D721Med (cell line): ENCODE data around the gene DLX5.

ENCODE experiments used
- DNase-seq: peaks from one replicate; pipeline ENCODE4 v3.0.0; 2011; ENCODE audit warnings: low spot score; ENCODE audit not compliant: insufficient read length
- FAIRE-seq: peaks from 2 replicates; lab custom pipeline; 2011; peaks lifted over from hg19 to GRCh38; lab: Jason Lieb, UNC
- CTCF ChIP-seq: IDR thresholded peaks from 2 replicates; pipeline ENCODE4 v1.5.1; 2012; ENCODE audit warnings: mild to moderate bottlenecking, control low read depth; ENCODE audit not compliant: insufficient read depth; ENCODE audit errors: missing control alignments

The DLX5 gene

GRCh38 chr7:96991546-96992191, 33.0 kb downstream of the DLX5 start:
- TF ChIP-seq CTCF: no peak
- DNase-seq (no peak), FAIRE-seq (no peak)

- DNase-seq (no peak), FAIRE-seq (no peak)
- no peak for TF ChIP-seq CTCF
Observed at GRCh38 chr7:96989859-96990317, 34.7 kb downstream of the DLX5 start.

- no peak for FAIRE-seq
- DNase-seq: no peak
- no peak for TF ChIP-seq CTCF
Observed at GRCh38 chr7:96989241-96989858, 35.3 kb downstream of the DLX5 start.

GRCh38 chr7:96987719-96988118, 36.9 kb downstream of the DLX5 start:
- no peak for TF ChIP-seq CTCF
- peak; percentile 61 for FAIRE-seq
- no peak for DNase-seq

- no peak for FAIRE-seq
Observed at GRCh38 chr7:96986901-96987300, 37.7 kb downstream of the DLX5 start.

GRCh38 chr7:96985992-96986391, 38.6 kb downstream of the DLX5 start:
- no peak for FAIRE-seq
- DNase-seq: no peak
- no peak for TF ChIP-seq CTCF

More at GRCh38 chr7:96986901-96987300, 37.7 kb downstream of the DLX5 start:
- no peak for DNase-seq
- TF ChIP-seq CTCF: no peak

- no peak for TF ChIP-seq CTCF
- no peak for DNase-seq
- no peak for FAIRE-seq
Observed at GRCh38 chr7:96982586-96982985, 42.0 kb downstream of the DLX5 start.
